ENCODE data around the gene ZNF254. TPM values are rescaled to one million over a fixed set of nuclear protein-coding genes. Genes with fewer than 3 reads are reported as not detected.
"Not testable (repeated sequence)": the region's sequence is repeated elsewhere in the genome, so short reads cannot be mapped to it uniquely, and the experiment has no call there.

Gene ZNF254
- 21.1 and 29.9 TPM in 2 replicates for total RNA-seq (ENCODE audit: low replicate concordance)
- long read RNA-seq, transcript ZNF254-202 (4 exons, 3,967 nt): major isoform, 13 of 31 reads
- long read RNA-seq, partial matches to known transcripts: 4 of 31 reads
- long read RNA-seq, other reads (novel, unspliced or antisense): 12 of 31 reads

- Mint-ChIP-seq H3K4me1 (ENCODE audit: unreplicated experiment) (peaks cover 4% of the 10 kb centered on the region), H3K9me3 (peaks cover 3% of the 10 kb centered on the region), H3K36me3 (peaks cover 15% of the 10 kb centered on the region), H3K27ac (peak within 1 kb of the TSS; percentile 100), H3K27me3 (no peaks in the 10 kb centered on the region), H3K4me3 (peak within 1 kb of the TSS; percentile 97)
- peak; percentile 87 for DNase-seq (ENCODE audit: extremely low spot score, unreplicated experiment)
- TF ChIP-seq CTCF (conservative IDR thresholded peaks at IDR 0.05): no peak
Measured at GRCh38 chr19:24086974-24087595, at the start of gene ZNF254. ZNF254 (plus strand) TSS chr19:24087187; CDS start chr19:24087308, 121 bp downstream.

- Mint-ChIP-seq H3K27ac (no peak overlapping the region), H3K4me3 (no peak overlapping the region), H3K4me1 (ENCODE audit: unreplicated experiment) (peaks cover 12% of the 10 kb centered on the region), H3K36me3 (peaks cover 57% of the 10 kb centered on the region), H3K27me3 (no peaks in the 10 kb centered on the region), H3K9me3 (peaks cover 10% of the 10 kb centered on the region)
- TF ChIP-seq CTCF (conservative IDR thresholded peaks at IDR 0.05): no peak
- DNase-seq (ENCODE audit: extremely low spot score, unreplicated experiment): no peak
Measured at GRCh38 chr19:24040621-24041020, 46.4 kb upstream of the ZNF254 start.

GRCh38 chr19:24041326-24041725 is 45.7 kb upstream of the ZNF254 start:
- H3K27me3 Mint-ChIP-seq; H3K4me3 Mint-ChIP-seq; H3K27ac Mint-ChIP-seq; H3K4me1 Mint-ChIP-seq (ENCODE audit: unreplicated experiment); DNase-seq (ENCODE audit: extremely low spot score, unreplicated experiment): not testable (repeated sequence)
- H3K36me3 Mint-ChIP-seq: peaks cover 50% of the 10 kb centered on the region
- H3K9me3 Mint-ChIP-seq: peaks cover 10% of the 10 kb centered on the region

GRCh38 chr19:24046550-24046949 is 40.4 kb upstream of the ZNF254 start:
- Mint-ChIP-seq H3K4me3 (no peak overlapping the region), H3K9me3 (no peaks in the 10 kb centered on the region), H3K36me3 (peaks cover 53% of the 10 kb centered on the region), H3K4me1 (ENCODE audit: unreplicated experiment) (no peaks in the 10 kb centered on the region), H3K27me3 (no peaks in the 10 kb centered on the region), H3K27ac (no peak overlapping the region)
- DNase-seq (ENCODE audit: extremely low spot score, unreplicated experiment): no peak
- no peak for TF ChIP-seq CTCF (conservative IDR thresholded peaks at IDR 0.05)

GRCh38 chr19:24048261-24048660 is 38.7 kb upstream of the ZNF254 start:
- no peak overlapping the region for H3K27ac Mint-ChIP-seq
- H3K4me1 Mint-ChIP-seq (ENCODE audit: unreplicated experiment): no peaks in the 10 kb centered on the region
- H3K4me3 Mint-ChIP-seq: no peak overlapping the region
- H3K36me3 Mint-ChIP-seq: peaks cover 53% of the 10 kb centered on the region
- TF ChIP-seq CTCF (conservative IDR thresholded peaks at IDR 0.05): peak; percentile 30
- DNase-seq (ENCODE audit: extremely low spot score, unreplicated experiment): no peak
- no peaks in the 10 kb centered on the region for H3K27me3 Mint-ChIP-seq
- no peaks in the 10 kb centered on the region for H3K9me3 Mint-ChIP-seq

GRCh38 chr19:24049537-24049936 is 37.5 kb upstream of the ZNF254 start:
- no peak for TF ChIP-seq CTCF (conservative IDR thresholded peaks at IDR 0.05)
- Mint-ChIP-seq H3K9me3 (no peaks in the 10 kb centered on the region), H3K27me3 (no peaks in the 10 kb centered on the region), H3K4me3 (no peak overlapping the region), H3K36me3 (peaks cover 63% of the 10 kb centered on the region), H3K4me1 (ENCODE audit: unreplicated experiment) (no peaks in the 10 kb centered on the region), H3K27ac (no peak overlapping the region)
- DNase-seq (ENCODE audit: extremely low spot score, unreplicated experiment): no peak

All from type B pancreatic cell (in vitro differentiated cells).